Retina (tissue), 1 donor: ENCODE results near the gene ALKBH5.

Source experiments
- DNase-seq: peaks from one replicate; pipeline ENCODE4 v3.0.0-alpha.2; 2016

Gene ALKBH5

GRCh38 chr17:18183334-18184142 lies at the start of gene ALKBH5:
Gene ALKBH5 (plus strand): TSS chr17:18183828. CDS start chr17:18184244, 416 bp downstream.
- peak; percentile 100 for DNase-seq

DNA sequence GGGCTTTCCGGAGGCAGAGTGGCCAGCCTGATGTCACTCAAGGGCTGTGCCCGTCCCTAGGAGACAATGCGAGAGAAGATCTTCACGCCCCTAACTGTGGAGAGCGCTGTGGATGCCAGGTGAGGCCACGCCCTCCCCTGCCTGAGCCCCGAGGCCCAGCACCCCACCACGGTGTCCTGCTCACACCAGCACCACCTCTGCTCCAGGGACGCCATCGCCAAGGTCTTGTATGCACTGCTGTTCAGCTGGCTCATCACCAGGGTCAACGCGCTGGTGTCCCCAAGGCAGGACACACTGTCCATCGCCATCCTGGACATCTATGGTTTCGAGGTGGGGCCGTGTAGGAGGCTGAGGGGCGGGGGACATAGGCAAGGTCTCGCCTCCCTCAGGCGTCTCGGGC lies 47.3 kb upstream of the ALKBH5 start:
- DNase-seq, result no peak

- no peak for DNase-seq
Observed at GRCh38 chr17:18138065-18138749, 45.4 kb upstream of the ALKBH5 start.

GRCh38 chr17:18139092-18139491 lies 44.5 kb upstream of the ALKBH5 start:
- DNase-seq, result no peak

DNA sequence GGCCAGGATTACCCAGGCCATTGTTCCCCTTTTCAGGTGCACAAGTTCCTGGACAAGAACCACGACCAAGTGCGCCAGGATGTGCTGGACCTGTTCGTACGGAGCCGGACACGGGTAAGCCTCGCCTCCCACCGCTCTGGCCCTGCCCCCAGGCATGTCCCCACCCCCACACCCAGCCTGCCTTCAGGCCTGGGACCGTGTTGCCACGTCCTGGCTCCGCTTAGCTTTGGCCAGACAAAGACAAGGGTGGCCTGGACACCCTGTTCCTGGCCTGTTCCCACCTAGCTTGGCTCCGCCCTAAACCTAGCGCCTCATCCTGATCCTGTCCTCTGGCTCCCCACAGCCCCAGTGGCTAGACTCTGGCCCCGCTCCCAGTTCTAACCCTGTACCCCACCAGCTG lies 44.1 kb upstream of the ALKBH5 start:
- DNase-seq, result no peak

- DNase-seq, result no peak
Observed at GRCh38 chr17:18139949-18140348, 43.7 kb upstream of the ALKBH5 start.

DNA sequence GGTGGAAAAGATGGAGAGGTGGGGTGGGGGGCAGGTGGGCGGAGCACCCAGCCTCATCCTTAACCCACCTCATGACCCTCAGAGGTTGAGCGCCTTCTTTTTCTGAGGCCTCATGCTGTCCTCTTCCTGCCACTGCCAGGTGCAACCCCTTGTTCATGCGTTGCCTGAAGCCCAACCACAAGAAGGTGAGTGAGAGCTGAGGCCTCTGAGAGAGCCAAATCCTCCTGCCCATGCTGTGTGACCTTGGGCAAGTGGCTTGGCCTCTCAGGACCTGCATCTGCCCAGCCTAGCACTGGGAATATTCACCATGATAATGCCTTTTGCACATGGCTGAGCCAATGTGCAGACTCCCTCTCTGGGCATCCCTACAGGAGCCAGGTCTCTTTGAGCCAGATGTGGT lies 43.0 kb upstream of the ALKBH5 start:
- no peak for DNase-seq

- peak; percentile 57 for DNase-seq
Observed at GRCh38 chr17:18141210-18141803, 42.3 kb upstream of the ALKBH5 start.

DNA sequence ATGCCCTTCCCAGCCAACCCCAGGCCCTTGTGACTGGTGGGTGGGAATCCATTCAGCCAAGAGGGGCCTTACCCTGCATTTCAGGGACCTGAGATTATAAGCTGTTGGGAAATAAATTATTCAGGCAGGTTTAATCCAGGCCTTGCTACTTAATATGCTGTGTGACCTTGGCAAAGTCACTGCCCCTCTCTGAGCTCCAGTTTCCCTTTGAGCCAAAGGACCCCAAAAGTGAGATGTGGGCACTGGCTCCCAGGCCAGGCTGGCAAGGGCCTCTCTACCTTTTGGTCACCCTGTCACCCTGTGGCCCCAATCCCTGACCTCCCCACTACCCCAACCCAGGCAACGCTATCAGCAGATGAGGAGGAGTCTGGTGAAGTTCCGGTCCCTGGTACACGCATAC lies 41.2 kb upstream of the ALKBH5 start:
- no peak for DNase-seq

GRCh38 chr17:18143044-18143936 lies 40.3 kb upstream of the ALKBH5 start:
- no peak for DNase-seq

- no peak for DNase-seq
Observed at GRCh38 chr17:18144261-18144660, 39.4 kb upstream of the ALKBH5 start.

- no peak for DNase-seq
Observed at GRCh38 chr17:18144855-18145254, 38.8 kb upstream of the ALKBH5 start.

DNA sequence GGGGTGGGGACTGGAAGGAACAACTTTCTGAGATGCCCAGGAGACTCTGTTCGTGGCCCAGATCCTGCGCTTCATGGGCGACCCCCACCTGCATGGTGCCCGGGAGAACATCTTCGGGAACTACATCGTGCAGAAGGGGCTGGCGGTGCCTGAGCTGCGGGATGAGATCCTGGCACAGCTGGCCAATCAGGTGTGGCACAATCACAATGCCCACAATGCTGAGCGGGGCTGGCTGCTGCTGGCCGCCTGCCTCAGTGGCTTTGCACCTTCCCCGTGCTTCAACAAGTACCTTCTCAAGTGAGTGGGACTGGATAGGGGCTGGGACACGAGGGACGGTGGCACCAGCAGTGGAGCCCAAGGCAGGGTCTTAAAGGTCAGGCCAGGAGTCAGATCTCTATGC lies 37.8 kb upstream of the ALKBH5 start:
- DNase-seq, result no peak

DNA sequence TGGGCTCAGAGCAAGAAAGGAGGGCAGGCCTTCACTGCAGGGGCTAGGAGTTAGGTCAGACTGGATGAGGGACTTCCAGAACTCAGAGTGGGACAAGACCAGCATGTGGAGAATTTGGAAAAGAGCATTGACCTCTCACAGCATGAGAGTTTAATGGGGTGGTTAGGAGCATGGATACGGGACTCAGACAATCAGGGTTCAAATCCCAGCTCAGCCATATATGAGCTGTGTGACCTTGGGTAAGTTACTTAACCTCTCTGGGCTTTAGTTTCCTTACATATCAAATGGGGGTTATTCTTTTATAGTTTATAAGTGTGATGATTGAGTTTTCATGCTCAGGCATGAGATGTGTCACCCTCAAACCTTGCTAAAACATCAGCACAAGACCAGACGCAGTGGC lies 37.4 kb upstream of the ALKBH5 start:
- DNase-seq, result no peak

DNA sequence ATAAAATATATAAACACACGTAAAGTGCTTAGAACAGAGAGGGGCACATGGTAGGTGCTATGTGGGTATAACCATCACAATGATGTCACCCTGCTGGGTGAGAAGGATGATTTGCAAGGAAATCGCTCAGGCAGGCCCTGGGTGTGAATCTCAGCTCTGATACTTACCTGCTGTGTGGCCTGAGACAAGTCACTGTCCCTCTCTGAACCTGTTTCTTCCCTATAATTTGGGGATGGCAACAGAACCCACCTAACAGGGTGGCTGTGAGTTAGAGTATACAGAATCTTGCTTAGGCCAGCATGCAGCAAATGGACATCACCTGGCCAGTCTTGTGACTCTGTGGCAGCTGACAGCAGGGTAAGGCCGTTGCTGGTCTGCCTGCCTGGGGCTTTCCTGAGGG lies 36.6 kb upstream of the ALKBH5 start:
- no peak for DNase-seq

DNA sequence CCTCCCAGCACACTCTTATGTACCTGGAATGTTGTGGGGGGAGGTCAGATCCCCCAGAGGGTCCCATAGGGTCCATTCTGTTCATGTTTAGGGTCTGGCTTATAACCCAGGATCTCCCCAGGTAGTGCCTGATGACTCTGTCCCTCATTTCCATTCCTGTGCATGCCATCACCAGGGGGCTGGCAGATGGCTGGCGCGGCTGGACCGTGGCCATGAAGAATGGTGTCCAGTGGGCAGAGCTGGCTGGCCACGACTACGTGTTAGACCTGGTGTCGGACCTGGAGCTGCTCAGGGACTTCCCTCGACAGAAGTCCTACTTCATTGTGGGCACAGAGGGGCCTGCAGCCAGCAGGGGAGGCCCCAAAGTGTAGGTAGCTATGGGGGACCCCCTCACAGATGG lies 35.0 kb upstream of the ALKBH5 start:
- no peak for DNase-seq

GRCh38 chr17:18151290-18151689 lies 32.3 kb upstream of the ALKBH5 start:
- DNase-seq, result no peak

DNA sequence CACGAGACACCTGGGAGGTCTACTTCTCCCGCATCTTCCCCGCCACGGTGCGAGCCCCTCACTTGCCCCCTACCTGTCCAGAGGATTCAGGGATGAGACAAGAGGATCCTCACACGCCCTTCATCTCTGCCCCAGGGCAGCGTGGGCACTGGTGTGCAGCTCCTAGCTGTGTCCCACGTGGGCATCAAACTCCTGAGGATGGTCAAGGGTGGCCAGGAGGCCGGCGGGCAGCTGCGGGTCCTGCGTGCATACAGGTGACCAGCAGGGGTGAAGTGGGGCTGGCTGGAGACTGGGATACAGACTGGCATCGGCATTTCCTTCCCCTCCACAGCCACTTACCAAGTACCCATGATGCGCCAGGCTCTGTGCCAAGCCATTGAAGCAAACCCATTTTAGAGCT lies 28.4 kb upstream of the ALKBH5 start:
- no peak for DNase-seq

DNA sequence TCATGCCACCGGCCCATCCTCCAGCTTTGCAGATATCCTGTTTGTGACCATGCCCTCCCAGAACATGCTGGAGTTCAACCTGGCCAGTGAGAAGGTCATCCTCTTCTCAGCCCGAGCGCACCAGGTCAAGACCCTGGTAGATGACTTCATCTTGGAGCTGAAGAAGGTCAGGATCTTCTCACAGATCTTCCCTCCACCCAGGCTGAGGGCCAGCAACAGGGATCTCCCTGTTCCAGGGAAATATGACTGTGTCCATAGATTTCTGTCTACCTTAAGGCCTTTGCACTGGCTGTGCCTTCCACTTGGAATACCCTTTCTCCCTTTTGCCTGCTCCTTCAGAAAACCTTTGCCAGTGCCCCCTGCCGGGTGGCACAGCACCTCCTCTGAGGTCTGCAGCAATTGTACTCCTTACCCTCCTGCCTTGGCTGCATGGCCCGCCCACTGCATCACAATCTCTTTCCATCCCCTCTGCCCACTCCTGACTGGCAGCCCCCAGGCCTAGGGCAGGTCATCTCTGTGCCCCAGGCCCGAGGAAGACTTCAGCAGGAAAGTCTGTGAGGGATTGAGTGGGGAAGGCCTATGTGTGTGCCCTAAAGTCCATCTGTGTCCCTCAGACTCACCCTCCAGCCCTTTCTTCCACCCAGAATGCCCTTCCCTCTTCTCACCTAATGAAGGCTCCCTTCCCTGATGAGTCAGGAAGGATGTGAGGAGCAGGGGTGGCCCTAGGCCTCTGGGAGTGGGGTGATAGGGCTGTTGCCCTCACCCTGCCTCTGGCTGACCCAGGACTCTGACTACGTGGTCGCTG lies 27.3 kb upstream of the ALKBH5 start:
- DNase-seq, result no peak

DNA sequence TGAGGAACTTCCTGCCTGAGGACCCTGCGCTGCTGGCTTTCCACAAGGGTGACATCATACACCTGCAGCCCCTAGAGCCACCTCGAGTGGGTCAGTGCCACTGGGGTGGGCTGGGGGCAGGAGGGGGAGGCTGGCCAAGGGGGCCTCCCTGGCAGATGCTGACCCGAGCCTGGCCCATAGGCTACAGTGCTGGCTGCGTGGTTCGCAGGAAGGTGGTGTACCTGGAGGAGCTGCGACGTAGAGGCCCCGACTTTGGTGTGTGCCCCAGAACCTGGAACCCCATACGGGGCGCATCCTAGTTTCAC lies 26.7 kb upstream of the ALKBH5 start:
- DNase-seq, result no peak

DNA sequence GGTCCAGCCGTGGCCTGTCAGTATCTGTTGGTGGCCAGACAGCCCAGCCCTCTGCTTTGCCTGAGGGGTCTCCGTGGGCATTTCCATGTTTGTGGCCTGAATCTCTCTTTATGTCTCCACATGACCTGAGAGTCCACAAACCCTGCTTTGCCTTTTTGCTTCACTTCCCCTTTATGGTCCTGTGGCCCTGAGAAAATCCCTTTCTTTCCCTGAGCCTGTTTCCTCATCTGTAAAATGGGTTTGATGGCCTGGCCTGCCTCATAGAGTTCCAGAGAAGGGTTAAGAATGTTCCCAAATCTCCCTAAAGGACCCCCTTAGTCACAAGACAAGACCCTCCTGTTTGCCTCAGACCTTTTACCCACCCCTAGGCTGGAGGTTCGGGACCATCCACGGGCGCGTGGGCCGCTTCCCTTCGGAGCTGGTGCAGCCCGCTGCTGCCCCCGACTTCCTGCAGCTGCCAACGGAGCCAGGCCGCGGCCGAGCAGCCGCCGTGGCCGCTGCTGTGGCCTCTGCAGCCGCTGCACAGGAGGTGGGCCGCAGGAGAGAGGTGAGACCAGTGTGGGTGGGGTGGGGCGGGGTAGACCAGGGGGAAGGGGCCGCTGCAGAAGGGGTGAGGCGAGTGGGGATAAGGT lies 26.2 kb upstream of the ALKBH5 start:
- DNase-seq, result no peak
